Measurements from ENCODE around the gene NPEPL1.
"Not testable (repeated sequence)": the region's sequence is repeated elsewhere in the genome, so short reads cannot be mapped to it uniquely, and the experiment has no call there.

DNA sequence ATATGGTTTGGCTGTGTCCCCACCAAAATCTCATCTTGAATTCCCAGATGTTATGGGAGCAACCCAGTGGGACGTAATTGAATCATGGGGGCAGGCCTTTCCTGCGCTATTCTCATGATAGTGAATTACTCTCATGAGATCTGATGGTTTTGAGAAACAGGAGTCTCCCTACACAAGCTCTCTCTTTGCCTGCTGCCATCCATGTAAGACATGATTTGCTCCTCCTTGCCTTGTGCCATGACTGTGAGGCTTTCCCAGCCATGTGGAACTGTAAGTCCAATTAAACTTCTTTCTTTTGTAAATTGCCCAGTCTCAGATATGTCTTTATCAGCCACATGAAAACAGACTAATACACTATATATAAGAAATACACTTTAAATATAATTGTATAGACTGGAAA lies 33.6 kb downstream of the NPEPL1 start:
- TF ChIP-seq, protein P1, sequence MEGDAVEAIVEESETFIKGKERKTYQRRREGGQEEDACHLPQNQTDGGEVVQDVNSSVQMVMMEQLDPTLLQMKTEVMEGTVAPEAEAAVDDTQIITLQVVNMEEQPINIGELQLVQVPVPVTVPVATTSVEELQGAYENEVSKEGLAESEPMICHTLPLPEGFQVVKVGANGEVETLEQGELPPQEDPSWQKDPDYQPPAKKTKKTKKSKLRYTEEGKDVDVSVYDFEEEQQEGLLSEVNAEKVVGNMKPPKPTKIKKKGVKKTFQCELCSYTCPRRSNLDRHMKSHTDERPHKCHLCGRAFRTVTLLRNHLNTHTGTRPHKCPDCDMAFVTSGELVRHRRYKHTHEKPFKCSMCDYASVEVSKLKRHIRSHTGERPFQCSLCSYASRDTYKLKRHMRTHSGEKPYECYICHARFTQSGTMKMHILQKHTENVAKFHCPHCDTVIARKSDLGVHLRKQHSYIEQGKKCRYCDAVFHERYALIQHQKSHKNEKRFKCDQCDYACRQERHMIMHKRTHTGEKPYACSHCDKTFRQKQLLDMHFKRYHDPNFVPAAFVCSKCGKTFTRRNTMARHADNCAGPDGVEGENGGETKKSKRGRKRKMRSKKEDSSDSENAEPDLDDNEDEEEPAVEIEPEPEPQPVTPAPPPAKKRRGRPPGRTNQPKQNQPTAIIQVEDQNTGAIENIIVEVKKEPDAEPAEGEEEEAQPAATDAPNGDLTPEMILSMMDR (optimal IDR thresholded peaks at IDR 0.05 in 1 of 3, IDR thresholded peaks at IDR 0.05 in 1 of 3, conservative IDR thresholded peaks at IDR 0.05 in 1 of 3; ENCODE audit: extremely low read depth in 1 of 3, insufficient read depth in 2 of 3, low read length in 3 of 3) = not testable (repeated sequence)
- TF ChIP-seq EZH2 (IDR thresholded peaks at IDR 0.05; ENCODE audit: low read length) = not testable (repeated sequence)
